ENCODE results near the gene PLA1A. TPM values are rescaled to one million over a fixed set of nuclear protein-coding genes. Genes with fewer than 3 reads are reported as not detected.

PLA1A gene
- total and polyA plus RNA-seq, 2 donors (not counting 1 experiment from before 2014, with no cell fraction given), result 0.27 to 0.28 TPM

GRCh38 chr3:119639494-119640350 is 42.0 kb downstream of the PLA1A start:
- DNase-seq (no peak), ATAC-seq (ENCODE audit: low read depth) (no peak)
- peaks cover 16 to 20% of the 10 kb centered on the region in 2 donors for H3K4me1 ChIP-seq (ENCODE audit: control insufficient read depth in 2 of 2, insufficient read depth in 2 of 2, low read length in 2 of 2)
- Mint-ChIP-seq H3K9me3 (ENCODE audit: insufficient read depth) (peaks cover 4% of the 10 kb centered on the region), H3K4me3 (peak overlapping the region; percentile 16), H3K27me3 (no peaks in the 10 kb centered on the region), H3K4me1 (peaks cover 24% of the 10 kb centered on the region), H3K27ac (peak overlapping the region; percentile 15)
- H3K9ac ChIP-seq (ENCODE audit: low read length), result no peak overlapping the region
- no peaks in the 10 kb centered on the region for H3K9me3 ChIP-seq (ENCODE audit: control extremely low read depth in 1 of 3, control insufficient read depth in 2 of 3, insufficient read depth in 1 of 3, low read length in 2 of 3)
- no peaks in the 10 kb centered on the region for H3K79me2 ChIP-seq (ENCODE audit: control insufficient read depth, insufficient read depth, low read length)
- no peak overlapping the region for H3K4me3 ChIP-seq (ENCODE audit: control extremely low read depth in 1 of 5, extremely low read depth in 1 of 5, insufficient read depth in 1 of 5, low read depth in 2 of 5, low read length in 4 of 5)
- peaks cover 0 to 6% of the 10 kb centered on the region in 2 experiments for H3K36me3 ChIP-seq (replicated peaks in 1 of 2; ENCODE audit: control extremely low read depth in 1 of 2, control insufficient read depth in 1 of 2, extremely low read depth in 1 of 2, insufficient read depth in 2 of 2, low read length in 1 of 2)
- WGBS (ENCODE audit: insufficient coverage), result no CpG with 5 or more reads among the region's 2 CpGs
- H2AFZ ChIP-seq (ENCODE audit: insufficient read depth, low read depth, low read length, poor library complexity, severe bottlenecking), result no peak overlapping the region
- H3K4me2 ChIP-seq (replicated peaks; ENCODE audit: low read depth, low read length, poor library complexity, severe bottlenecking), result peak overlapping the region; percentile 61
- CTCF ChIA-PET, result no interaction called here
- intact Hi-C loops (cut with micrococcal nuclease), result loop anchor here (1.0 to 2.0 kb wide), 3 partner anchors 11 to 81 kb away; partner anchors contain the start of genes CD80 and COX17
- TF ChIP-seq CTCF (IDR thresholded peaks at IDR 0.05), result no peak
- no peak for TF ChIP-seq EZH2 (IDR thresholded peaks at IDR 0.05; ENCODE audit: borderline replicate concordance, insufficient read depth, low read depth, low read length, poor library complexity, severe bottlenecking)
- POLR2A ChIA-PET, result no interaction called here
- no peaks in the 10 kb centered on the region for H3K27me3 ChIP-seq (replicated peaks in 1 of 4; ENCODE audit: control extremely low read depth in 1 of 4, control insufficient read depth in 3 of 4, insufficient read depth in 4 of 4, low read length in 3 of 4)
- no peak overlapping the region for H3K27ac ChIP-seq (ENCODE audit: low read length in 2 of 2)
- H4K20me1 ChIP-seq (ENCODE audit: control insufficient read depth, insufficient read depth, low read length, poor library complexity, severe bottlenecking), result no peaks in the 10 kb centered on the region

DNA sequence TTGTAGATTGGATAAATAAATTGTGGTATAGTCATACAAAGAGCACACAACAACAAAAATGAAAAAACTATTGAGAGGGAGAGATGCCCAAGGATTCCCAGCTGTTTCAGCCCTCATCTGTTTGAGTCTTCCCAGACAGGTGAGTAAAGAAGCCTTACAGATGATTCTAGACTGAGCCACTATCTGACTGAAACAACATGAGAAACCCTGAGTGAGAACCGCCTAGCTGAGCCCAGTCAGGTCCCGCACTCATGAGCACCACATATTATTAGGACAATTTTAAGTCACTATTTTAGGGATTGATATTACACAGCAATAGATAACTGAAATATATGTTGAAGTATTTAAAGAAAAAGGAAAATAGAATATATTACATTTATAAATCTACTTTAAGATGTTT is 43.7 kb downstream of the PLA1A start:
- POLR2A ChIA-PET, result no interaction called here
- peaks cover 24% of the 10 kb centered on the region for H3K4me1 Mint-ChIP-seq

More for the DNA sequence above, 43.7 kb downstream of the PLA1A start:
- TF ChIP-seq CTCF (IDR thresholded peaks at IDR 0.05) (no peak), EZH2 (IDR thresholded peaks at IDR 0.05; ENCODE audit: borderline replicate concordance, insufficient read depth, low read depth, low read length, poor library complexity, severe bottlenecking) (no peak)
- no peak overlapping the region for H3K9ac ChIP-seq (ENCODE audit: low read length)
- no peaks in the 10 kb centered on the region for H4K20me1 ChIP-seq (ENCODE audit: control insufficient read depth, insufficient read depth, low read length, poor library complexity, severe bottlenecking)
- no peaks in the 10 kb centered on the region for H3K79me2 ChIP-seq (ENCODE audit: control insufficient read depth, insufficient read depth, low read length)
- H3K27me3 ChIP-seq (replicated peaks in 1 of 4; ENCODE audit: control extremely low read depth in 1 of 4, control insufficient read depth in 3 of 4, insufficient read depth in 4 of 4, low read length in 3 of 4), result no peaks in the 10 kb centered on the region
- H3K27ac Mint-ChIP-seq, result no peak overlapping the region
- H3K9me3 ChIP-seq (ENCODE audit: control extremely low read depth in 1 of 3, control insufficient read depth in 2 of 3, insufficient read depth in 1 of 3, low read length in 2 of 3), result no peaks in the 10 kb centered on the region
- H3K4me3 Mint-ChIP-seq, result no peak overlapping the region
- no peaks in the 10 kb centered on the region for H3K27me3 Mint-ChIP-seq
- WGBS (ENCODE audit: insufficient coverage), result no CpG with 5 or more reads among the region's 2 CpGs
- DNase-seq (no peak), ATAC-seq (ENCODE audit: low read depth) (no peak)
- no peak overlapping the region for H3K4me3 ChIP-seq (ENCODE audit: control extremely low read depth in 1 of 5, extremely low read depth in 1 of 5, insufficient read depth in 1 of 5, low read depth in 2 of 5, low read length in 4 of 5)
- H2AFZ ChIP-seq (ENCODE audit: insufficient read depth, low read depth, low read length, poor library complexity, severe bottlenecking), result no peak overlapping the region
- H3K27ac ChIP-seq (ENCODE audit: low read length in 2 of 2), result no peak overlapping the region
- CTCF ChIA-PET, result no interaction called here
- peaks cover 4% of the 10 kb centered on the region for H3K9me3 Mint-ChIP-seq (ENCODE audit: insufficient read depth)
- peaks cover 0 to 9% of the 10 kb centered on the region in 2 experiments for H3K36me3 ChIP-seq (replicated peaks in 1 of 2; ENCODE audit: control extremely low read depth in 1 of 2, control insufficient read depth in 1 of 2, extremely low read depth in 1 of 2, insufficient read depth in 2 of 2, low read length in 1 of 2)
- intact Hi-C loops (cut with micrococcal nuclease), result no loop called here
- H3K4me2 ChIP-seq (replicated peaks; ENCODE audit: low read depth, low read length, poor library complexity, severe bottlenecking), result no peak overlapping the region
- H3K4me1 ChIP-seq (ENCODE audit: control insufficient read depth in 2 of 2, insufficient read depth in 2 of 2, low read length in 2 of 2), result peaks cover 16 to 20% of the 10 kb centered on the region in 2 donors
